ENCODE results near the gene GDPD1.
"Not testable (repeated sequence)": the region's sequence is repeated elsewhere in the genome, so short reads cannot be mapped to it uniquely, and the experiment has no call there.

Gene GDPD1

DNA sequence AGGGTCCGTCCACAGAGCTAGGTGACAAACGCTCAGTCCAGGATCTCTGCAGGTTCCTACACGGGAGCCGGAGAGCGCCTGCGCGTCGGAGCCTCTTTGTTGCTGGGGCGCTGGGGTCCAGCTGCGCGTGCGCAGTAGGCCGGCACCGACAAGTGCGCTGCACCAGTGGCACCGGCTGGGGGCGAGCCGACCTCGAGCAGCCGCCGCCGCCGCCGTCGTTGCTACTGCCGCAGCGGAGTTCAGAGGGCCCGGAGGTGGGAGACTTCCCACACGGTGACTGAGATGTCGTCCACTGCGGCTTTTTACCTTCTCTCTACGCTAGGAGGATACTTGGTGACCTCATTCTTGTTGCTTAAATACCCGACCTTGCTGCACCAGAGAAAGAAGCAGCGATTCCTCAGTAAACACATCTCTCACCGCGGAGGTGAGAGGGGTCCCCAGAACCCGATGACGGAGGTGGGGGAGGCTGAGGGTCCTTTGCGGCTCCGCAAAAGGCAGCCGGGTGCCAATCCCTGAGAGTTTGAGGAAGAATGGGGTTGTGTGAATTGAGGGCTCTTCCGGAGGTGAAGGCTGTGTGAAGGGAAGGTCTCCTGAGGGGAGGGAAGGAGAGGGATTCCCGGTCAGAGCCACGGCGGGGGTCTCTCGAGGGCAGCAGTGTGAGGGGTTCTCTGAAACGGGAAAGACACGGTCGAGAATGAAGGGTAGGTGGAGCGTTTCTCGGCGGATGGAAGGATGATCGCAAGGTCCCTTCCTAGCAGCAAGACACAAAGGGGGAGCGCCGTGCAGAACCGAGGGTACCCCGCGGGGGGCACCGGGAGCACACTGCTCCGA lies at the start of gene GDPD1:
Gene GDPD1 (plus strand): TSS at position 184 of the 831 bp plus-strand sequence. CDS start 99 bp downstream, at position 283.
- peak; percentile 97 for DNase-seq

DNA sequence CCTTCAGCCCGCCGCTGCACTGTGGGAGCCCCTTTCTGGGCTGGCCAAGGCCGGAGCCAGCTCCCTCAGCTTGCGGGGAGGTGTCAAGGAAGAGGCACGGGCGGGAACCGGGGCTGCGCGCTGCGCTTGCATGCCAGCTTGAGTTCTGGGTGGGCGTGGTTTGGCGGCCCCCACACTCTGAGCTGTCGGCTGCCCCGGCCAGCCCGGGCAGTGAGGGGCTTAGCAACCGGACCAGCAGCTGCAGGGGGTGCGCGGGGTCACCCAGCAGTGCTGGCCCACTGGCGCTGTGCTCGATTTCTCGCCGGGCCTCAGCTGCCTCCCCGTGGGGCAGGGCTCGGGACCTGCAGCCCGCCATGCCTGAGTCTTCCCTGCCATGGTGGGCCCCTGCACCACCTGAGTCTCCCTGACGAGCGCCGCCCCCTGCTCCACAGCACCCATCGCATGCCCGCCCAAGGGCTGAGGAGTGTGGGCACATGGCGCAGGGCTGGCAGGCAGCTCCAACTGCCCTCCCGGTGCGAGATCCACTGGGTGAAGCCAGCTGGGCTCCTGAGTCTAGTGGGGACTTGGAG lies 47.8 kb upstream of the GDPD1 start:
- DNase-seq, result peak; percentile 1

DNA sequence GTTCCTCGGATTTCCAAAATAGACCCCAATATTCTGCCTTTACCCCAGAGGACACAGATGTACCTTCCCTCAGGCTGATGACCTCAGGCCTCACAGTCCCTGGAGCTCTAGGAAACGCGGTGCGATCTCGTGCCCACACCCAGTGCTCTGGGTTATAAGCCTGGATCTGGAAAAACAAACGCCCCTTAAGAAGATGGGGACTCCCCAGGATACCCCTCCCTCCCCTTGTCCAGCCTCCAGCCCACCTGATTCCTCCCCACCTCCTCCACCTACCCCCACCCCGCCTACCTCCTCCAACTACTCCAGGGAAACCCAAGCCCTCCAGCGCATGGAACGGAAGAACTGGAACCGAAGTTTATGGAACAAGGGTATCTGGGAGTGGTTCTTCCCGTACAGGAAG lies 45.6 kb upstream of the GDPD1 start:
- DNase-seq, result peak; percentile 9

DNA sequence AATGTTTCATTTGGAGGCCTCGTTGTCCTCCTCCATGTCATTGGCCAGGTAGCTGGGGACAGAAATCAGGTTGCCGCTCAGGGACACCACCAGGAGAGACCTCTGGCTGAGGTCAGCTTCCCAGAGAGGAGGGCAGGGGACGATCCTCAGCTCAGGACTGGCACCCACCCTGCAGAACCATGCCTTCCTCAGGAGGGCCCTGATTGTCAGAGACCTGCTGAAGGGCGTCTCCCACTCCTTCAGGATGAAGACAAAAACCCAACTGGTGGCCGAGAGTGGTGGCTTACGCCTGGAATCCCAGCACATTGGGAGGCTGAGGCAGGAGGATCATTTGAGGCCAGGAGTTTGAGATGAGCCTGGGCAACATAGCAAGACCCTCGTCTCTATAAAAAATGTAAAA lies 45.2 kb upstream of the GDPD1 start:
- DNase-seq, result no peak

DNA sequence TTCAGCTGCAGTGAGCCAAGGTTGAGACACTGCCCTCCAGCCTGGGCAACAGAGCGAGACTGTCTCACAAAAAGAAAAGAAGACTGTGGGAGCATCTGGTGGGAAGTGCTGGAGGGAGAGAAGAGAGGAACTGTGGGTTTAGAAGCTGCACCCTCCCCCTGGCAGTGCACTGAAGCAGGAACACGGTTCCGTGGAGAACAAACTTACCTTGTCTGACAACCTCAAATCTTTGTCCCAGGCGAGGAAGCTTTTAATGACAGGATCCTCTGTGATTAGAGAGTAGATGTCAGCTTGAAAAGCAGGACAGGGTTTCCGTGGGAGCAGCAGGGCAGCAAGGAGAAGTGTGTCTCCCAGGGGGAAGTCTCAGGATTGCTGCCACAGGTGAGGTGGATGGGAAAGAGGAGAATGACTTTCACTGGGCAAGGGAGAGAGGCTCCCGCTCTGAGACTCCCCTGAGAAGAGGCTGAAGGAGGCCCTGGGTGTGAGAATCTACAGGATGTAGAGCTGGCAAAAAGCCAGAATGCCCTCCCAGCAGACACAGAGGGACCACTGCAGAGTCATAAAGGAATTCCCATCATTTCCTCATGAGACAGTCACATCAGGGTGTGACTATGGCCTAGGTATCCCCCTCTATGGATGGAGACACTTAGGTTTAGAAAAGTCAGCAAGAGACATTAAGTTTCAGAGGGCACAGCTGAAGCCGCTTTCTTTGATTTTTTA lies 41.9 kb upstream of the GDPD1 start:
- no peak for DNase-seq

DNA sequence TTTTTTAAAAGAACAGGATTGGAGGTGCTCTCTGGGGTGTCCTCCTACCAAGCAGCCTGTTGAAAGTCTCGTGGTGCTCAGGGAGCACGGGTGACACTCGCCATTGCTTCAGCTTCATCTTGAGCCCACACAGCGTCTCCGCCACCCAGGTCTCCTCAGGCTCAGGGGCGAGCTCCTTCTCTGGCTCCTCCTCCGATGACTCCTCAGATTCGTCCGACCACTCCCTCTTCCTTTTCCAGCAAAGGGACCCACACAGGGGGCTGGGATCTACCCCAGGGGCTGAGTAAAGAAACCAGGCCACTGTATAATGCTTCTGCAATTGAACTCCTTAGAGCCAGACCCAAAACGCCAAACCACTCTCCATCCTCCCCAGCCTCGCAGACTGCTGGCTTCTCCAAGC lies 40.7 kb upstream of the GDPD1 start:
- not testable (repeated sequence) for DNase-seq

DNA sequence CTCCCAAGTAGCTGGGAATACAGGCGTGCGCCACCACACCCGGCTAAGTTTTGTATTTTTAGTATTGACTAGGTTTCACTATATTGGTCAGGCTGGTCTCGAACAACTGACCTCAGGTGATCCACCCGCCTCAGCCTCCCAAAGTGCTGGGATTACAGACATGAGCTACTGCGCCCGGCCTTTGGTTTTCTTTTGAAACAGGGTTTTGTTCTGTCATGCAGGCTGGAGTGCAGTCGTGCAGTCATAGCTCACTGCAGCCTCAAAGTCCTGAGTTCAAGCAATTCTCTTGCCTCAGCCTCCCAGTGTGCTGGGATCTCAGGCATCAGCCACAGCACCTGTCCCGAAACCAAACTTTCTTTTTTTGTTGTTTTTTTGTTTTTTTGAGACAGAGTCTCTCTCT lies 39.7 kb upstream of the GDPD1 start:
- DNase-seq, result no peak

DNA sequence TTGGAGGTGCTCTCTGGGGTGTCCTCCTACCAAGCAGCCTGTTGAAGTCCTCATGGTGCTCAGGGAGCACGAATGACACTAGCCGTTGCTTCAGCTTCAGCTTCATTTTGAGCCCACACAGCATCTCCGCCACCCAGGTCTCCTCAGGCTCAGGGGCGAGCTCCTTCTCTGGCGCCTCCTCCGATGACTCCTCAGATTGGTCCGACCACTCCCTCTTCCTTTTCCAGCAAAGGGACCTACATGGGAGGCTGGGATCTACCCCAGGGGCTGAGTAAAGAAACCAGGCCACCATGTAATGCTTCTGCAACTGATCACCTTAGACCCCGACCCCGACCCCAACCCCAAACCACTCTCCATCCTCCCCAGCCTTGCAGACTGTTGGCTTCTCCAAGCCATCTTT lies 38.8 kb upstream of the GDPD1 start:
- no peak for DNase-seq

DNA sequence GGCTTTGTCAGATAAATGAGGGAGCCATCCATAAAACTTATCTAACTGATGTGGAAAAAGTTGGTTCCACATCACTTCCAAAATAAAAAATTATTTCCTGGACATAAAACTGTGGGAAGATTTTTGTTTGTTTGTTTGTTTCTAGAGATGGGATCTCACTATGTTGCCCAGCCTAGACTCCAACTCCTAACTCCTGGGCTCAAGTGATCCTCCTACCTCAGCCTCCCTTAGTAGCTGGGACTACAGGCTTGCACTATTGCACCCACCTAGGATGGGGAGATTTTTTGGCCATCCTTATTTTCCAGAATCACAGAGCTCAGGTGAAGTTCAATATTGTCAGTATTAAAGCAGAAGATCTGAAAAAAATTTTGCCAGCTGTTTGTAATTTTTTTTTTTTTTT lies 34.3 kb upstream of the GDPD1 start:
- DNase-seq, result no peak

DNA sequence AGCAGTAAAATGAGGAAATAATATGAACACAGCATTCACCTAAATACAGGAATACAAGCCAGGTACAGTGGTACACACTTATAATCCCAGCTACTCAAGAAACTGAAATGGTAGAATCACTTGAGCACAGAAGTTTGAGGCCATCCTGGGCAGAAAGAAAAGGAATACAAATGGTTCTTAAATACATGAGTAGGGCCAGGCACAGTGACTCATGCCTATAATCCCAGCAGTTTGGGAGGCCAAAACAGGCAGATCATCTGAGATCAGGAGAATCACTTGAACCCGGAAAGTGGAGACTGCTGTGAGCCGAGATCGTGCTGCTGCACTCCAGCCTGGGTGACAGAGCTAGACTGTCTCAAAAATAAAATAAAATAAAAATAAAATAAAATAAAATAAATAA lies 33.5 kb upstream of the GDPD1 start:
- no peak for DNase-seq

DNA sequence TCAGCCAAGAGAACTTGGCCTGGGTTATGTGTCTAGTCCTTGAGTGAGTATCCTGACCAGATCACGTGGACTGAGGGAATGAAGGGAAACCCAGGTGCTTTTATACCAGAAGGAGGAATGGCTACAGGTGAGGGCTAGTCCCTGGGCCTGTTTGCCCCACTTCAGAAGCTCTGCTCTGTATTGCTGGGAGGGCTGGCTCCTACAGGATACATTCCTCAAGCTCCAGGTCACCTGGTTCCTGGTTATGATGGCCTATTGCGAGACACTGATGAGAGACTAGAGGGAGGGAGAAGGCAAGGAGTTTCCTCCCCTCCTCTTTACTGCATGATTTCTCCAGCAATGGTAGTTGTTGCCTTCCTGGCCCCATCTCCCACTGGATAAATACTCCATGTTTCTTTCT lies 29.5 kb upstream of the GDPD1 start:
- no peak for DNase-seq

DNA sequence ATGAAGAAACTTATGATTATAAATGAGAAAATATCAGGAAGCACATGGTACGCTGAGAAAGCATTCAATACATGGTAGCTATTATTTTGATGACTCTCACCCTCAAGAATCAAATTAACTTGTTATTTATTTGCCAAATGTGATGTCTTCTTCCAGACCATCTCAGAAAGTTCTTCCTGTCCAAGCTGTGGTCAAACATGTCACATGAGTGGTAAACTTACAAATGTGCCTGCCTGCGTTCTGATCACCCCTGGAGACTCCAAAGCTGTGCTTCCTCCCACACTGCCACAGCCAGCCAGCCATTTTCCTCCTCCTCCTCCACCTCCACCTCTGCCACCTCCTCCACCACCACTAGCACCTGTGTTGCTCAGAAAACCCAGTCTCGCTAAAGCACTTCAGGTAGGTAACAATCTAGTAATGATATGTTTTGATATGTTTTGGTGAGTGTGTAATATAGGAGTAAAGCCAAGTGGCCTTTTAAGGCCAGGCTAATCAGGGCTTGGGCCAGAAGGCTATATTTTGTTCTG lies 26.9 kb upstream of the GDPD1 start:
- DNase-seq, result no peak

DNA sequence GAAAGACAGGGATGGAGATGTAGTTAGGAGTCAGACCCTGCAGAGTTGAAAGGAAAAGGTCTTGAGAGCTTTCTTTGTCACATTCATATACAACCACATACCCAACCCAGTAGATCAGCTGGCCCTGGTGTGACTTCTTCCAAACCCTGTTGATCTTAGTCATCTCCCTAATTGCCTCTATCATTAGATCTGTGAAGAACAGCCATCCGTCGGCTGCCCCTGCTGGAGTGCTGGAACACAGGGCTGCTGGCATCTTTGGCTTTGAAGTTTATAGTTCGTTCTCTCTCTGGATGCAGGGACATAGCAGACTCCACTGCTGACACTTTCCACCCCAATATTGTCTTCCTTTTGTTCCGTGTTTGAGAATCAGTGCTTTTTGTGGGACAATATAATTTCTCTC lies 20.9 kb upstream of the GDPD1 start:
- no peak for DNase-seq

DNA sequence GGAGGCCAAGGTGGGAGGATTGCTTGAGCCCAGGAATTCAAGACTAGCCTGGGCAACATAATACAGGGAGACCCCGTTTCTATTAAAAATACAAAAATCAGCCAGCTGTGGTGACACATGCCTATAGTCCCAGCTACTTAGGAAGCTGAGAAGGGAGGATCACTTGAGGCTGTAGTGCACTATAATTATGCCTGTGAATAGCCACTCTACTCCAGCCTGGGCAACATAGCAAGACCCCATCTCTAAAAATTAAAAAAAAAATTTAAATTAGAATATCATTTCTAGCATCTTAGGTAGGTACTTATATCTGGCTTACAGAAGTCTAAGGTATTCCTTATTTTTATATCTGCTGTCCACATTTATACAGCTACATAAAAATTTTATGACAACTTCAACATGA lies 18.0 kb upstream of the GDPD1 start:
- DNase-seq, result no peak

DNA sequence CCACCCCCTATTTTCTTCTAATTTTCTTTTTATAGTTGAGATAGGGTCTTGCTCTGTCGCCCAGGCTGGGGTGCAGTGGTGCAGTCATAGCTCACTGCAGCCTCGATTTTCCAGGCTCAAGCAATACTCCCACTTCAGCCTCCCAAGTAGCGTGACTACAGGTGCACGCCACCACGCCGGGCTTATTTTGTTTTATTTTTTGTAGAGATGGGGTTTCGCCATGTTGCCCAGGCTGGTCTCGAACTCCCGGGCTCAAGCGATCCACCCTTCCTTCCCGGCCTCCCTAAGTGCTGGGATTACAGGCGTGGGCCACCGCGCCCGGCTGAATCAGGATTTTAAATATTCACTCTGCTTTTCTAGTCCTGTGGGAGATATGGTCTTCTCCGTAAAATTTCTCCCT lies 941 bp upstream of the GDPD1 start:
- no peak for DNase-seq

DNA sequence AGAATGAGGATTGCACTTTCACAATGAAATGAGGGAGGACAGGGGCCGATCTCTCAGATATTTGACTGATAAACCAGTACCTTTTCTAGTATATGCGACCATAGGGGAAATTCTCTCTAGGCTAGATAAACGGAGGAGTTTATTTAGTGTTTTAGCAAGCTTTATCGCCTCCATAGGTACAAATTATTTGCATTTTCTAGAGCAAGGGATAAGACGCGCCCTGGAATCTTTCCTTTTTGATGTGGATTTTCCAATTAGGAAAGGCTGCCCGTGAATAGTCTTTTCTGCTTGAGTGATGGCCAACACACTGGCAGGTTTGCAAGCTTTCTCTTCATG lies 351 bp upstream of the GDPD1 start:
- no peak for DNase-seq

DNA sequence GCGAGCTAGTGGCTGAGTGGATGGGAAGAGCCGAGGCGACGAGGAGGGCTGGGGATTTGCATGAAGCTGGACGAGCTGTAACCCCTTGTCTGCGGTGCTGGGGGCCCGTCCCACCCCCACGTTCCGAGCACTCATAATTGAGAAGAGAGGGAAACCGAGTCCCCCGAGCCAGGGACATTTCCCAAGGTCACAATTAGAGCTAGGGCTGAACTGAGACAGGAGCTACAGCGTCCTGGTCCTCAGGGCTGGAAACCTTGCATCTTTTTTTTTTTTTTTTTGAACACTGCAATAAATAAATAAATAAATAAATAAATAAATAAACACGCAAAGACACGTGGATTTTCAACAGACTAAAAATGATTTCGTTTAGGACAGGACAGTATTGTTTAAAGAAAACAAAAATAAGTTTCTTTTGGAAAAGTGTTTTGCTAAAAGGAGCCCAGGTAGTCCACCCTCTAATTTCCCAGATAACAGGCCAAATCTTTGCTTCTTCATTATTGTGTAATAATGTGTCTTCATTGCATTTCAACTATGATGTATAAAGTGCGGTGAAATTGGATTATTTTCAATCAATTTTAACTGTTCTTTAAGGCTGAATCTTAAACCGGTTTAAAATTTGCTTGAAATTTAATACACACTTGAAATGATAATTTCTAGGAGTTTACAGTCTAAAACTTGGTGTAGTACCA lies 992 bp downstream of the GDPD1 start:
- no peak for DNase-seq

DNA sequence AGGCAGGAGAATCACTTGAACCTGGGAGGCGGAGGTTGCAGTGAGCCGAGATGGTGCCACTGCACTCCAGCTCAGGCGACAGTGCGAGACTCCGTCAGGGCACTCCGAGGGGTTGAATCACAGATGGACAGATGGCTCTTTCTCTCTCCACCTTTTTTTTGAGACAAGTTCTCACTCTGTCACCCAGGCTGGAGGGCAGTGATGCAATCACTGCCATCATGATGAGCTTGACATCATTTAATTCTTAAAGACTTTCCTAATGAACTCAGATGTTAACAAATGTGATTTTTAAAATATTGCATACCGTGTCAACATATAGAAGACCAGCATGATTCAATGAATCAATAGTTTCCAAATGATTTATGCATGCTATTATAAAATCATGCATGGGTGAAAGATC lies 3.5 kb downstream of the GDPD1 start:
- DNase-seq, result no peak

DNA sequence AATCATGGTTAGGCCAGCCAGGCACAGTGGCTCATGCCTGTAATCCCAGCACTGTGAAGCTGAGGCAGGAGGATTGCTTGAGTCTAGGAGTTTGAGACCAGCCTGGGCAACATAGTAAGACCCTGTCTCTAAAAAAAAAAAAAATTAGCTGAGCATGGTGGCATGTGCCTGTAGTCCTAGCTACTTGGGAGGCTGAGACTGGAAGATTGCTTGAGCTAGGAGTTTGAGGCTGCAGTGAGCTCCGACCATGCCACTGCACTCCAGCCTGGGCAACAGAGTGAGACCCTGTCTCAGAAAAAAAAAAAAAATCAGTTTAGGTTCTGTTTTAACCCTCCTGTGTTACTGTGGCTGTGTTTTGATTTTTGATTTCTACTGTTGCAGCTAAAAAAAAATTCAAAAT lies 8.3 kb downstream of the GDPD1 start:
- DNase-seq, result not testable (repeated sequence)

DNA sequence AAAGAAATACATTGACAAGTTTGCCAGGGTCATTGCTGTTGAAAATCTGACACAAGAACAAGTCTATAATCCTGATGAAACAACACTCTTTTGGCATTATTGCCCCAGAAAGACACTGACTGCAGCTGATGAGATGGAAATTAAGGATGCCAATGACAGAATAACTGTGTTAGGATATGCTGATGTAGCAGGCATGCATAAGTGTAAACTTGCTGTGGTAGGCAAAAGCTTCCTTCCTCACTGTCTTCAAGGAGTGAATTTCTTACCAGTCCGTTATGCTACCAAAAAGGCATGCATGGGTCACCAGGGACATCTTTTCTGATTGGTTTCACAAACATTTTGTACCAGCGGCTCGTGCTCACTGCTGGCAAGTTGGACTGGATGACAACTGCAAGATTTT lies 10.5 kb downstream of the GDPD1 start:
- DNase-seq, result no peak

DNA sequence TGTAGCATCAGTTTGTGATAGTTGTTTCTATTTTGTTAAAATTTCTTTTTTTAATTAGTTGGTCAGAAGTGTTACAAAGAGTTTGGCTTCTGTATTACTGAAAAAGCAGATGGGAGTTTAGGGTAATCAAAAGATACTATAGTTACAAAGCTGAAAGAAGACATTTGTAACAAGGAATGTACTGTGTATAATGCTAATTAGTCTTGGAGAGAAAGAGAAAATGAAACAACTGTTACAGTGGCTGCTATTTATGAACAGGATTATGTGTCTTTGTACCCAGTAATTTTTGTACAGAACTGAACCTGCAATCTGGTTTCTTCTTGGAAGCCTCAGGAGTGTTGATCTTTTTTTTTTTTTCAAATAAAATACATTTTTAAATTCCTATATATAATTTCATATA lies 14.3 kb downstream of the GDPD1 start:
- no peak for DNase-seq

DNA sequence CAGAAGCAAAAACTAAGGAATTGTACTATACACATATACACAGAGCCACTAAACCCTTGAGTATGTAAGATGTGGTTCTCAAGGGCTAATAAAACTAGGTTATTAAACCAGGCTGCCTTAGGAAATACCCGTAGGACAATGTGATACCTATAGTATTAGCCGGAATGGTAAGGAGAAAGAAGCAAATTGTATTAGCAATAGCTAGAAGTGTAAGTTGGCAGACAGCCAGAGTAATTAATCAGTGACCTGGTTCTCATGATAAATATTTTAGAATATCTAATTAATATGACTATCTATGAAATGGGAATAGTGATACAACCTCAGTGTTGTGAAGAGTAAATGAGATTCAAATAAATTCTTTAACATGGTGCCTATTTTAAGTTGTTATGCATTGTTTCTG lies 18.6 kb downstream of the GDPD1 start:
- no peak for DNase-seq

DNA sequence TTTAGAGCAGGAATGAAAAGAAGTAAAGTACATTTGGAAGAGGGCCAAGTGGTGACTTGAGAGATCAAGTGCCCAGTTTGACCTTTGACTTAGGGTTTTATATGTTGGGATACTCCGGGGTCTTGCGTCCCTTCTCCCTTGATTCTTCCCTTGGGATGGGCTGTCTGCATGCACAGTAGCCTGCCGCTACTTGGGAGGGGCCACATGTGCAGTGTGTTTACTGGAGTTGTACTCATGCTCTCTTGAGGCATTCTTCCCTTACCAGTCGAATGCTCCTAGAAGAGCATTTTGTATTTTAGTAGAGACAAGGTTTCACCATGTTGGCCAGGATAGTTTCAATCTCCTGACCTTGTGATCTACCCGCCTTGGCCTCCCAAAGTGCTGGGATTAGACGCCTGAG lies 23.8 kb downstream of the GDPD1 start:
- no peak for DNase-seq

DNA sequence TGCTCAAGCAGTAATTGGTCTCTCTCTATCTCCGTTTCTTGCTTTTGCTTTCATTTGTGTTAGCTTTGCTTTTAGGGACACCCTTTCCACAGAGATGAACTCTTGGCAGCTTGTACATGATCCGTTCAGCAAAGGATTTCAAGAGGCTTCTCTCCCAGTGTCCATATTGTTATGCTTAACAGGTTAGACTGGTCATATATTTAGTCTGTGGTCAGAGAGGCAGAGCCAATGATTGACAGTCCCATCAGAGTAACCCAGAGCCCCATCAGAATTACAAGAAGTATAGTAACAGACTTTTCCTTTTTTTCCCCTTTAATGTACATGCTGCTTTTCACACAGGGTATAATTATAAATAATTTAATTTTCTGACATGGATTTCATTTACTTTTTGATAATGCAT lies 34.4 kb downstream of the GDPD1 start:
- no peak for DNase-seq

All from stimulated activated CD8-positive, alpha-beta memory T cell treated with anti-CD3 and anti-CD28 coated beads, Interleukin-4, amount 100 ng/mL, for 48 hours (primary cell).